Stimulated activated memory B cell treated with anti-CD40 and anti-IgM and Interleukin-4, amounts not matched to agents 10 μg/mL and 1 μg/mL and 100 μg/mL, for 72 hours (primary cell): Measurements from ENCODE around the gene PIP4K2C.
"Not testable (repeated sequence)": the region's sequence is repeated elsewhere in the genome, so short reads cannot be mapped to it uniquely, and the experiment has no call there.

ENCODE experiments used
- ATAC-seq: fragments of 150-1000 bp; cut with Tn5 transposase; 2 replicates; pipeline ENCODE4 v1.10.0; 2021
- H3K27ac Mint-ChIP-seq: one replicate; pipeline ENCODE4 v1.8.0; 2022; ENCODE audit warnings: mild to moderate bottlenecking, mixed read lengths
- H3K27me3 Mint-ChIP-seq: one replicate; pipeline ENCODE4 v1.8.0; 2022; ENCODE audit warnings: mixed read lengths
- H3K36me3 Mint-ChIP-seq: one replicate; pipeline ENCODE4 v1.8.0; 2022; ENCODE audit warnings: mixed read lengths
- H3K4me1 Mint-ChIP-seq: one replicate; pipeline ENCODE4 v1.8.0; 2022; ENCODE audit warnings: mixed read lengths
- H3K4me3 Mint-ChIP-seq: one replicate; pipeline ENCODE4 v1.8.0; 2022; ENCODE audit warnings: mild to moderate bottlenecking, moderate library complexity, mixed read lengths
- H3K9me3 Mint-ChIP-seq: one replicate; pipeline ENCODE4 v1.8.0; 2022; ENCODE audit warnings: mixed read lengths

The PIP4K2C gene

GRCh38 chr12:57617942-57618341 lies 26.9 kb downstream of the PIP4K2C start:
- peaks cover 72% of the 10 kb centered on the region for H3K4me1 Mint-ChIP-seq
- H3K36me3 Mint-ChIP-seq, result no peaks in the 10 kb centered on the region
- ATAC-seq, result no peak
- H3K9me3 Mint-ChIP-seq, result no peaks in the 10 kb centered on the region
- H3K27ac Mint-ChIP-seq, result no peak overlapping the region
- no peak overlapping the region for H3K4me3 Mint-ChIP-seq
- peaks cover 79% of the 10 kb centered on the region for H3K27me3 Mint-ChIP-seq

GRCh38 chr12:57618431-57618830 lies 27.4 kb downstream of the PIP4K2C start:
- H3K9me3 Mint-ChIP-seq, H3K36me3 Mint-ChIP-seq, H3K27ac Mint-ChIP-seq, H3K4me3 Mint-ChIP-seq, ATAC-seq: not testable (repeated sequence)
- Mint-ChIP-seq H3K27me3 (peaks cover 79% of the 10 kb centered on the region), H3K4me1 (peaks cover 69% of the 10 kb centered on the region)

GRCh38 chr12:57618966-57619433 lies 28.0 kb downstream of the PIP4K2C start:
- Mint-ChIP-seq H3K4me1 (peaks cover 63% of the 10 kb centered on the region), H3K27me3 (peaks cover 84% of the 10 kb centered on the region), H3K36me3 (no peaks in the 10 kb centered on the region), H3K4me3 (peak overlapping the region; percentile 49), H3K27ac (no peak overlapping the region), H3K9me3 (no peaks in the 10 kb centered on the region)
- no peak for ATAC-seq

- peaks cover 91% of the 10 kb centered on the region for H3K27me3 Mint-ChIP-seq
- no peak for ATAC-seq
- H3K4me3 Mint-ChIP-seq, result peak overlapping the region; percentile 49
- no peak overlapping the region for H3K27ac Mint-ChIP-seq
- peaks cover 57% of the 10 kb centered on the region for H3K4me1 Mint-ChIP-seq
- no peaks in the 10 kb centered on the region for H3K9me3 Mint-ChIP-seq
- no peaks in the 10 kb centered on the region for H3K36me3 Mint-ChIP-seq
Measured at GRCh38 chr12:57619434-57620244, 28.6 kb downstream of the PIP4K2C start.

- no peaks in the 10 kb centered on the region for H3K9me3 Mint-ChIP-seq
- peak overlapping the region; percentile 8 for H3K27ac Mint-ChIP-seq
- ATAC-seq, result no peak
- H3K4me3 Mint-ChIP-seq, result peak overlapping the region; percentile 73
- H3K36me3 Mint-ChIP-seq, result no peaks in the 10 kb centered on the region
- peaks cover 49% of the 10 kb centered on the region for H3K4me1 Mint-ChIP-seq
- peaks cover 98% of the 10 kb centered on the region for H3K27me3 Mint-ChIP-seq
Measured at GRCh38 chr12:57620245-57620935, 29.4 kb downstream of the PIP4K2C start.

- Mint-ChIP-seq H3K9me3 (no peaks in the 10 kb centered on the region), H3K4me3 (peak overlapping the region; percentile 73), H3K36me3 (no peaks in the 10 kb centered on the region), H3K27me3 (peaks cover 98% of the 10 kb centered on the region), H3K4me1 (peaks cover 43% of the 10 kb centered on the region), H3K27ac (peak overlapping the region; percentile 8)
- ATAC-seq, result no peak
Measured at GRCh38 chr12:57620936-57621496, 30.0 kb downstream of the PIP4K2C start.

- no peaks in the 10 kb centered on the region for H3K36me3 Mint-ChIP-seq
- no peaks in the 10 kb centered on the region for H3K9me3 Mint-ChIP-seq
- peaks cover 98% of the 10 kb centered on the region for H3K27me3 Mint-ChIP-seq
- peaks cover 41% of the 10 kb centered on the region for H3K4me1 Mint-ChIP-seq
- H3K27ac Mint-ChIP-seq, result no peak overlapping the region
- peak; percentile 72 for ATAC-seq
- H3K4me3 Mint-ChIP-seq, result peak overlapping the region; percentile 73
Measured at GRCh38 chr12:57621497-57622292, 30.7 kb downstream of the PIP4K2C start.

GRCh38 chr12:57622293-57623245 lies 31.6 kb downstream of the PIP4K2C start:
- Mint-ChIP-seq H3K27ac (no peak overlapping the region), H3K9me3 (no peaks in the 10 kb centered on the region), H3K36me3 (no peaks in the 10 kb centered on the region), H3K4me1 (peaks cover 48% of the 10 kb centered on the region), H3K4me3 (peak overlapping the region; percentile 17), H3K27me3 (peaks cover 97% of the 10 kb centered on the region)
- no peak for ATAC-seq

GRCh38 chr12:57623385-57623784 lies 32.4 kb downstream of the PIP4K2C start:
- Mint-ChIP-seq H3K4me1 (peaks cover 57% of the 10 kb centered on the region), H3K27me3 (peaks cover 97% of the 10 kb centered on the region), H3K4me3 (no peak overlapping the region), H3K36me3 (no peaks in the 10 kb centered on the region), H3K27ac (no peak overlapping the region), H3K9me3 (no peaks in the 10 kb centered on the region)
- no peak for ATAC-seq

- no peak overlapping the region for H3K4me3 Mint-ChIP-seq
- ATAC-seq, result no peak
- peaks cover 57% of the 10 kb centered on the region for H3K4me1 Mint-ChIP-seq
- no peaks in the 10 kb centered on the region for H3K36me3 Mint-ChIP-seq
- no peaks in the 10 kb centered on the region for H3K9me3 Mint-ChIP-seq
- H3K27ac Mint-ChIP-seq, result no peak overlapping the region
- peaks cover 97% of the 10 kb centered on the region for H3K27me3 Mint-ChIP-seq
Measured at GRCh38 chr12:57623811-57624390, 32.9 kb downstream of the PIP4K2C start.

GRCh38 chr12:57624441-57625220 lies 33.6 kb downstream of the PIP4K2C start:
- Mint-ChIP-seq H3K4me3 (no peak overlapping the region), H3K27ac (no peak overlapping the region), H3K36me3 (no peaks in the 10 kb centered on the region), H3K4me1 (peaks cover 50% of the 10 kb centered on the region), H3K27me3 (peaks cover 97% of the 10 kb centered on the region), H3K9me3 (no peaks in the 10 kb centered on the region)
- no peak for ATAC-seq

GRCh38 chr12:57625261-57626032 lies 34.5 kb downstream of the PIP4K2C start:
- ATAC-seq, result no peak
- H3K4me3 Mint-ChIP-seq, result no peak overlapping the region
- H3K36me3 Mint-ChIP-seq, result no peaks in the 10 kb centered on the region
- no peak overlapping the region for H3K27ac Mint-ChIP-seq
- no peaks in the 10 kb centered on the region for H3K9me3 Mint-ChIP-seq
- peaks cover 44% of the 10 kb centered on the region for H3K4me1 Mint-ChIP-seq
- peaks cover 99% of the 10 kb centered on the region for H3K27me3 Mint-ChIP-seq
